Measurements from ENCODE around the gene NOCT. TPM values are rescaled to one million over a fixed set of nuclear protein-coding genes. Genes with fewer than 3 reads are reported as not detected.
A peak's percentile ranks its signal among the peaks of the same experiment; 100 is the strongest.
"Not testable (repeated sequence)": the region's sequence is repeated elsewhere in the genome, so short reads cannot be mapped to it uniquely, and the experiment has no call there.

The NOCT gene
- polyA plus RNA-seq, 1 donor from 2014 or later: 5.1 TPM

DNA sequence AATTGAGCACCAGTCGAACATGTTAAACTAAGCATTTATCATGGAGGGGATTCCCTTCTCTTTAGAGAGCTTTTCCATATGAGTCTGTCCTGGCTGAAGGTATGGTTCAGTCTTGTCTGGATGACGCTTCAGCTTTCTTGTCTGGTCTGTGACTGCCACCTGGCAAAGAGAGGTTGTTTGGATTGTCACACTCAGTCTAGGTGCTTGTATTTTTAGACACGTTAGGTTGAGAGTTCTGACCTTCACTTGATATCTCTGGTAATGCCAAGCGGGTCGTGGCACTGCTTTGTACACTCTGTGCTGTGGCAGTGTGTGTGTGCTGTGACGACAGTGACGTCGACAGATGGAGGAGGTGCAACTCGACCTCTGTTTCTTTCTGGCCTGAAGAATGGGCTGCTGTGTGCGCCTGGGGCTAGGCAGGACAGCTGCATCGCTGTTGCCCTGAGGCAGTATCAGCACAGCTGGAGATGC is 12.6 kb downstream of the NOCT start:
- H3K27ac ChIP-seq (ENCODE audit: low read length): no peak overlapping the region
- H3K79me2 ChIP-seq (replicated peaks; ENCODE audit: insufficient read depth, low read length): peaks cover 13% of the 10 kb centered on the region
- TF ChIP-seq SMC3 (conservative IDR thresholded peaks at IDR 0.05; ENCODE audit: poor library complexity) (no peak), TAF1 (IDR thresholded peaks at IDR 0.05; ENCODE audit: low read depth) (no peak), EZH2 (IDR thresholded peaks at IDR 0.05; ENCODE audit: borderline replicate concordance, insufficient read depth, low read length, poor library complexity, severe bottlenecking) (no peak), RAD21 (conservative IDR thresholded peaks at IDR 0.05) (no peak), EP300 (conservative IDR thresholded peaks at IDR 0.05; ENCODE audit: poor library complexity, severe bottlenecking) (no peak), POLR2AphosphoS5 (IDR thresholded peaks at IDR 0.05) (no peak)
- TF ChIP-seq, protein P1, sequence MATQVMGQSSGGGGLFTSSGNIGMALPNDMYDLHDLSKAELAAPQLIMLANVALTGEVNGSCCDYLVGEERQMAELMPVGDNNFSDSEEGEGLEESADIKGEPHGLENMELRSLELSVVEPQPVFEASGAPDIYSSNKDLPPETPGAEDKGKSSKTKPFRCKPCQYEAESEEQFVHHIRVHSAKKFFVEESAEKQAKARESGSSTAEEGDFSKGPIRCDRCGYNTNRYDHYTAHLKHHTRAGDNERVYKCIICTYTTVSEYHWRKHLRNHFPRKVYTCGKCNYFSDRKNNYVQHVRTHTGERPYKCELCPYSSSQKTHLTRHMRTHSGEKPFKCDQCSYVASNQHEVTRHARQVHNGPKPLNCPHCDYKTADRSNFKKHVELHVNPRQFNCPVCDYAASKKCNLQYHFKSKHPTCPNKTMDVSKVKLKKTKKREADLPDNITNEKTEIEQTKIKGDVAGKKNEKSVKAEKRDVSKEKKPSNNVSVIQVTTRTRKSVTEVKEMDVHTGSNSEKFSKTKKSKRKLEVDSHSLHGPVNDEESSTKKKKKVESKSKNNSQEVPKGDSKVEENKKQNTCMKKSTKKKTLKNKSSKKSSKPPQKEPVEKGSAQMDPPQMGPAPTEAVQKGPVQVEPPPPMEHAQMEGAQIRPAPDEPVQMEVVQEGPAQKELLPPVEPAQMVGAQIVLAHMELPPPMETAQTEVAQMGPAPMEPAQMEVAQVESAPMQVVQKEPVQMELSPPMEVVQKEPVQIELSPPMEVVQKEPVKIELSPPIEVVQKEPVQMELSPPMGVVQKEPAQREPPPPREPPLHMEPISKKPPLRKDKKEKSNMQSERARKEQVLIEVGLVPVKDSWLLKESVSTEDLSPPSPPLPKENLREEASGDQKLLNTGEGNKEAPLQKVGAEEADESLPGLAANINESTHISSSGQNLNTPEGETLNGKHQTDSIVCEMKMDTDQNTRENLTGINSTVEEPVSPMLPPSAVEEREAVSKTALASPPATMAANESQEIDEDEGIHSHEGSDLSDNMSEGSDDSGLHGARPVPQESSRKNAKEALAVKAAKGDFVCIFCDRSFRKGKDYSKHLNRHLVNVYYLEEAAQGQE (IDR thresholded peaks at IDR 0.05; ENCODE audit: borderline replicate concordance): no peak
- H2AFZ ChIP-seq (ENCODE audit: low read depth, low read length): no peak overlapping the region
- no peaks in the 10 kb centered on the region for H3F3A ChIP-seq (ENCODE audit: insufficient read depth, low read length, poor library complexity, severe bottlenecking)
- no peaks in the 10 kb centered on the region for H3K9me3 ChIP-seq (ENCODE audit: low read length)
- H3K36me3 ChIP-seq (ENCODE audit: insufficient read depth, low read length): no peaks in the 10 kb centered on the region
- no peaks in the 10 kb centered on the region for H4K20me1 ChIP-seq (ENCODE audit: insufficient read depth)
- no peaks in the 10 kb centered on the region for H3K27me3 ChIP-seq (ENCODE audit: insufficient read depth, low read depth, low read length)
- H3K4me2 ChIP-seq (ENCODE audit: low read length): no peak overlapping the region
- no peaks in the 10 kb centered on the region for H3K9me2 ChIP-seq (ENCODE audit: insufficient read depth, low read length)
- H3K9ac ChIP-seq (ENCODE audit: low read length): no peak overlapping the region
- H3K4me3 ChIP-seq (ENCODE audit: low read length): no peak overlapping the region

DNA sequence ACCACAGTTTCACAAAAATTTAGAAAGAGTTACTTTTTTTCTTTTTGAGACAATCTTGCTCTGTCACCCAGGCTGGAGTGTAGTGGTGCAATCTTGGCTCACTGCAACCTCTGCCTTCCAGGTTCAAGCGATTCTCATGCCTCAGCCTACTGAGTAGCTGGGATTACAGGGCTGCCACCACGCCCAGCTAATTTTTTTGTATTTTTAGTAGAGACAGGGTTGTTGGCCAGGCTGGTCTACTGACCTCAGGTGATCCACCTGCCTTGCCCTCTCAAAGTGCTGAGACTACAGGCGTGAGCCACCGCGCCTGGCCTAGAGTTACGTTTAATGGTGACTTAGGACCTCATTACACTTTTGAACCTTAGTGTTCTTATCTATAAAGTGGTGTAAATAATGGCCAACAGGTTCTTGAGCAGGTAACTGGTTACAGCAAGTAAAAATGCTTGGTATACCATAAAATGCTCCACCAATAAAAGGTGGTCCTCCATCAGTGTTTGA is 14.3 kb downstream of the NOCT start:
- not testable (repeated sequence) for H3K9me3 ChIP-seq (ENCODE audit: low read length); H3K4me3 ChIP-seq (ENCODE audit: low read length); H3K9me2 ChIP-seq (ENCODE audit: insufficient read depth, low read length); H3K27ac ChIP-seq (ENCODE audit: low read length); H2AFZ ChIP-seq (ENCODE audit: low read depth, low read length); H3K4me2 ChIP-seq (ENCODE audit: low read length); H3K9ac ChIP-seq (ENCODE audit: low read length); H3F3A ChIP-seq (ENCODE audit: insufficient read depth, low read length, poor library complexity, severe bottlenecking); H4K20me1 ChIP-seq (ENCODE audit: insufficient read depth); H3K27me3 ChIP-seq (ENCODE audit: insufficient read depth, low read depth, low read length); H3K36me3 ChIP-seq (ENCODE audit: insufficient read depth, low read length)
- peaks cover 13% of the 10 kb centered on the region for H3K79me2 ChIP-seq (replicated peaks; ENCODE audit: insufficient read depth, low read length)

DNA sequence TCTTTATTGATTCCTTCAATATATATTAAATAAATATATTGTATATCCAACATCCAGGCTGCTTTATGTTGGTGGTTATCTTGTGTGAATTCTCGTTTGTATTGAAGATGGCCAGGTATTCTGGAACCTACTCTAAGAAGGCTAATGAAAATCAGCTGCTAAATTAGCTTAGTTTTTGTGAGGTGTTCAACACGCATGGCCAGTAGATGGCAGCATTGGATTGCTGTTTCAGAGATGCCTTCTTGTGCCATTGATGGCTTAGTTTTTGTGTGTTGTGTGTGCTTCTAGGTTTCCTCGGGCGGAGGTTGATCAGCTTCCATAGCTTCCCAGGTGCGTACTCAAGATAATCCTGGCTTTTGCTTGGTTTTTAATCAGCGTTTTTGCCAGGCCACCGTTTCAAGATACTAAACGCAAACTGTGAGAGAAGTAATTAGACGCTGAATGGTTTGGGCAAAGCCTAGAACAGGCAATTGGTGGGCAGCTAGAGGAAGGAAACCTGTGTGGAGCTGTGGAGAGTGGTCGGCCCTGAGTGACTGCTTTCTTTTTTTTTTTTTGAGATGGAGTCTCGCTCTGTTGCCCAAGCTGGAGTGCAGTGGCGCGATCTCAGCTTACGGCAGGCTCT is 15.1 kb downstream of the NOCT start:
- no peak overlapping the region for H3K9ac ChIP-seq (ENCODE audit: low read length)
- no peaks in the 10 kb centered on the region for H3K9me3 ChIP-seq (ENCODE audit: low read length)
- no peaks in the 10 kb centered on the region for H3F3A ChIP-seq (ENCODE audit: insufficient read depth, low read length, poor library complexity, severe bottlenecking)
- H3K9me2 ChIP-seq (ENCODE audit: insufficient read depth, low read length): no peaks in the 10 kb centered on the region
- TF ChIP-seq SMC3 (conservative IDR thresholded peaks at IDR 0.05; ENCODE audit: poor library complexity) (peak; percentile 76), MXI1 (conservative IDR thresholded peaks at IDR 0.05; ENCODE audit: poor library complexity, severe bottlenecking) (no peak), POLR2AphosphoS5 (IDR thresholded peaks at IDR 0.05) (no peak), RAD21 (conservative IDR thresholded peaks at IDR 0.05) (peak; percentile 88), EP300 (conservative IDR thresholded peaks at IDR 0.05; ENCODE audit: poor library complexity, severe bottlenecking) (no peak), TAF1 (IDR thresholded peaks at IDR 0.05; ENCODE audit: low read depth) (no peak)
- TF ChIP-seq, protein P1 (IDR thresholded peaks at IDR 0.05; ENCODE audit: borderline replicate concordance): no peak
- TF ChIP-seq, protein P2, sequence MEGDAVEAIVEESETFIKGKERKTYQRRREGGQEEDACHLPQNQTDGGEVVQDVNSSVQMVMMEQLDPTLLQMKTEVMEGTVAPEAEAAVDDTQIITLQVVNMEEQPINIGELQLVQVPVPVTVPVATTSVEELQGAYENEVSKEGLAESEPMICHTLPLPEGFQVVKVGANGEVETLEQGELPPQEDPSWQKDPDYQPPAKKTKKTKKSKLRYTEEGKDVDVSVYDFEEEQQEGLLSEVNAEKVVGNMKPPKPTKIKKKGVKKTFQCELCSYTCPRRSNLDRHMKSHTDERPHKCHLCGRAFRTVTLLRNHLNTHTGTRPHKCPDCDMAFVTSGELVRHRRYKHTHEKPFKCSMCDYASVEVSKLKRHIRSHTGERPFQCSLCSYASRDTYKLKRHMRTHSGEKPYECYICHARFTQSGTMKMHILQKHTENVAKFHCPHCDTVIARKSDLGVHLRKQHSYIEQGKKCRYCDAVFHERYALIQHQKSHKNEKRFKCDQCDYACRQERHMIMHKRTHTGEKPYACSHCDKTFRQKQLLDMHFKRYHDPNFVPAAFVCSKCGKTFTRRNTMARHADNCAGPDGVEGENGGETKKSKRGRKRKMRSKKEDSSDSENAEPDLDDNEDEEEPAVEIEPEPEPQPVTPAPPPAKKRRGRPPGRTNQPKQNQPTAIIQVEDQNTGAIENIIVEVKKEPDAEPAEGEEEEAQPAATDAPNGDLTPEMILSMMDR (IDR thresholded peaks at IDR 0.05; ENCODE audit: poor library complexity, severe bottlenecking): peak; percentile 86
- no peak overlapping the region for H3K27ac ChIP-seq (ENCODE audit: low read length)
- peaks cover 16% of the 10 kb centered on the region for H3K79me2 ChIP-seq (replicated peaks; ENCODE audit: insufficient read depth, low read length)
- no peaks in the 10 kb centered on the region for H3K36me3 ChIP-seq (ENCODE audit: insufficient read depth, low read length)
- no peak overlapping the region for H3K4me2 ChIP-seq (ENCODE audit: low read length)
- H4K20me1 ChIP-seq (ENCODE audit: insufficient read depth): no peaks in the 10 kb centered on the region
- H3K4me3 ChIP-seq (ENCODE audit: low read length): no peak overlapping the region
- no peak overlapping the region for H2AFZ ChIP-seq (ENCODE audit: low read depth, low read length)
- no peaks in the 10 kb centered on the region for H3K27me3 ChIP-seq (ENCODE audit: insufficient read depth, low read depth, low read length)
